GM19351 (cell line): ENCODE measurements around the gene MGAT4A.
"Not testable (repeated sequence)": the region's sequence is repeated elsewhere in the genome, so short reads cannot be mapped to it uniquely, and the experiment has no call there.

Experiments
- ATAC-seq: cut with Tn5 transposase; IDR thresholded peaks from one replicate; pipeline ENCODE4 v1.9.1; 2021; ENCODE audit warnings: mild to moderate bottlenecking, moderate library complexity; ENCODE audit not compliant: unreplicated experiment

The MGAT4A gene

DNA sequence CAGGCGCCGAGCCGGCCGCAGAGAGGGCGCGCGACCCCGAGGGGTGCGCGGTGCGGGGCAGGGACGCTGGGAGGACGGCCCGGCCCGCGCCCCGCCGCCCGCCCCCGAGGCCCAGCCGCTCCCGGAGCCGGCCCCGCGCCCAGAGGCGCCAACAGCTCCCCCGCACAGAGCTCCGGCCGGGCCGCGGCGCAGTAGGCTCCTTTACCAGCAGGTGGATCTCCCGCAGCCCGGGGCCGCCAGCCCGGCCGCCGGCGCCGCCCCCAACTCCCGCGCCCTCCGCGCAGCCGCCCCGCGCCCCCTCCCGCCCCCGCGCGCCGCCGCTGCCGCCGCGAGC is 258 bp downstream of the MGAT4A start:
- ATAC-seq, result peak; percentile 70

- no peak for ATAC-seq
These were observed 752 bp downstream of the MGAT4A start for GRCh38 chr2:98730053-98730706.

DNA sequence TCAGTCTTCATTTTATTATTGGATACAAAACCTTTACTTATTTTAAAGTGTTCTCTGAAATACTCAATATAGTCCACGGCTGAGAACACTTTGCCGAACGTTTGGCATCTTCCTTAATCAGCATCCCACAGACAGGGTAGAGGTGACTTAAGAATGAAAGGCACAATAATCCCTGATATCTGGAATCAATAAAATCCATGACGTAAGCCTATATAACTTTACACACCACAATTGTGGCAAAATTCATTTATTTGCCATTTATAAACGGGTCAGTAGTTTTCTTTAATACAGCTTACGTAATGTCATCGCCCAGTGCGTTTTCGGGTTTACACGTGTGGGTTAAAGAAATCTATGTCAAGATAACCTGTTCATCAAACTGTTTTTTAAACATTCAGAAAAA is 1.3 kb downstream of the MGAT4A start:
- ATAC-seq, result no peak

GRCh38 chr2:98728088-98728718 is 2.7 kb downstream of the MGAT4A start:
- not testable (repeated sequence) for ATAC-seq

DNA sequence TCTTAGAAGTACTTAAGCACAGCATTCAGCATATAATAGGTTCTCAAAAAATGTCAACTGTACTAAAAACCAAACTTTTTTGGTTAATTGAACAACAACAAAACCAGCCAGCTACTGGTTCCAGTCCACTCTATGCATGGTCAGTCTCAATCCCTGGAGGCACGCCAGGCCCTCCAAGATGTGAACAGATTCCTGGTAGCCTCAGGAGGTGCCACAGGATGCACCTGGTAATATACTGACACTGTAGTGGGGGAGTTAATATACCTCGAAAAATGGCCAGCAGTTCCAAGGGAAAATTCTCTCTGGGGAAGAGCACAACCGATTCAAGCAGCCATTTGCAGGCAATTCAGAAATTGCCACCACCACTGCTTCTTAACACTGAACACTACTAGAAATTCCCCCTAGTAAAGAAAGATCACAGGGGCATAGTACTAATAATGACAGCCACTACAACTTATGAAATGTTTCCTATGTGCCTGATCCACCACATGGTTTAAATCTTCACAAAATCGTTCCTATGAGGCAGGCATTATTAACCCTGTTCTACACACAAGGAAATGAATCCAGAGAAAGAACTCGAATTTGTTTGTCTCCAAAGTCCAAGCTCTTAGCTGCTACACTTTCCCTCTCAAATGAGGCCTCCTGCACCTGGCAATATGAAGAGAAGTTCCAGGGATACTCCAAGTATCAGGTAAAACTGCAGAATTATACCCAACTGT is 3.4 kb downstream of the MGAT4A start:
- no peak for ATAC-seq

DNA sequence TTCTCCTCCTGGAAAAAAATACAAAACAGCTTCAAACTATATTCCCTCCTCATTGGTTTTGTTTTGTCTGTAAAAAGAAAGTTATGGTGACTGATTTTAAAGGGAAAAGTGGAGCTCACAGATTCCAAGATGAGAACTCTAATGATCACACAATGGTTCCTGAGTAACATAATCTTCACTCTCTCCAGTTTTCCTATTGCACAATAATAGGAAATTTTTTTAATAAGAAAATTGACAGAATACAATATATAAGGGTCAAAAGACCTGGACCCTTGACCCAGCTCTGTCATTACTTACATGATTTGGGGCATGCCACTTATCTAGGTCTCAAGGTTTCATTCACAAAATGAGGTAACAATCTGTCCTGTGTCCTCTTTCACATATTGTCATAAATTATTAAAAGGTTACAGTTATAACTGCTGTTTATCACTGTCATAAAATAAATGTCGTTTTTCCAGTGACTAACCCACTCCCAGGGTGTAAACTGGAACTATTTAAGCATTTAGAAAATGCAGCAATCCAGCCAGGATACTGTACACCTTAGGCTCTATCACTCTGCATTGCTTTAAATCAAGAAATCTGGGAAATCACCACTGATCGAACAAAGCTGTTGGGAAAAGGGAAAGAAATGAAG is 4.1 kb downstream of the MGAT4A start:
- no peak for ATAC-seq

- ATAC-seq, result no peak
These were observed 4.7 kb downstream of the MGAT4A start for GRCh38 chr2:98726205-98726604.

DNA sequence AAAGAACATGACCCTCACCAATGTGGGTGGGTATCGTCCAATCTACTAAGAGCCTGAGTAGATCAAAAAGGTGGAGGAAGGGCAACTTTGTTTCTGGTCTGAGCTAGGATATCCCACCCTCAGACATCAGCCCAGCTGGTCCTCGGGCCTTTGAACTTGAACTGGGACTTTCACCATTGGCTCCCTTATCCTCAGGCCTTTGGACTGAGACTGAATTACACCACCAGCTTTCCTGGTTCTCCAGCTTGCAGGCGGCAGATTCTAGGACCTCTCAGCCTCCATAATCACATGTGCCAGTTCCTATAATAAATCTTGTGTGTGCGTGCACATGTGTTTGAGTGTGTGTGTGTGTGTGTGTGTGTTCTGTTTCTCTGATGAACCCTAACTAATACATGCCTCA is 10.6 kb downstream of the MGAT4A start:
- no peak for ATAC-seq

DNA sequence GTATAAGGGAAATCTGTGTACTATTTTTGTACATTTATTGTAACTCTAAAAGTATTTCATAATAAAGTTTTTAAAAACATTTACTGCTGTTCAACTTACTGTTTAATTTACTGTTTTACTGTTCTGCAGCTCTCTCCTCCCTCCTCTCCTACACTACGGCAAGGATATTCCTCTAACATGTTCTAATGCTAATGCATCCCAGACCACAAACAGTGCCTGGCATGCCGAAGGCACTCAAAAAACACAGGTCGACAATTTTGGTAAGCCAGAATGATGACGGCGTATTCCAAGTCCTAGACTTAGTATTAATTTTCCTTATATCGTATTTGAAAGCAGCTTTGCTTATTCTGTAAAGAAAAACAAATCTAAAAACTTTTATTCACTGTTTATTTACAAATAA is 13.3 kb downstream of the MGAT4A start:
- ATAC-seq, result no peak

DNA sequence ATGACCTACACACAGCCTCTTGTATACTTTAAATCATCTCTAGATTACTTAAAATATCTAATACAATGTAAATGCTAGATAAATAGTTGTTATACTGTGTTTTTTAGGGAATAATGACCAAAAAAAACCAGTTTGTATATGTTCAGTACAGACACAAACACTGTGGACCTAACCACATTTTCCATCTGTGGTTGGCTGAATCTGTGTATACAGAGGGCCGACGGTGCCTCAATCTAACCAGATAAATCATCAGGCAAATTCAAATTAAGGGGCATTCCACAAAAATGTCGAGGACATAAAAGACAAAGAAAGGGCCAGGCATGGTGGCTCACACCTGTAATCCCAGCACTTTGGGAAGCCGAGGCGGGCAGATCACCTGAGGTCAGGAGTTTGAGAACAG is 14.1 kb downstream of the MGAT4A start:
- no peak for ATAC-seq

GRCh38 chr2:98715812-98716451 is 15.0 kb downstream of the MGAT4A start:
- no peak for ATAC-seq

GRCh38 chr2:98713332-98714015 is 17.5 kb downstream of the MGAT4A start:
- ATAC-seq, result peak; percentile 78

DNA sequence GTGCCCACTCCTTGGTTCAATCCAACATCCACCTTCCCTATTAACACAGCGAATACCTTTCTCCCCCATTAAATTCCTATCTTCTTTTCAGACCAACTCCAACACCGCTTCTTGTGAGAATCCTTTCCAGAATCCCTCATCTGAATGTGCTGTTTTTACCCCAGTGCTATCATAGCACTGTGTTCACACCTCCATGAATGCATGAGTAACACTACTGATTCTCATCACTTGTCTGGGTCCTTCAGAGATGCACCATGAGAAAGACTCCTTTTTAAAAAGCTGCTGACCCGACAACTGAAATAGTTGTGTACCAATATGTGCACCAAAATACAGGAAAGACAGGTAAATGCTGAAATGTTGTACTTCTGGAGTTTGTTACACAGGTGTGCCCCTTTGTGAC is 18.8 kb downstream of the MGAT4A start:
- no peak for ATAC-seq

GRCh38 chr2:98711506-98711905 is 19.4 kb downstream of the MGAT4A start:
- ATAC-seq, result no peak

DNA sequence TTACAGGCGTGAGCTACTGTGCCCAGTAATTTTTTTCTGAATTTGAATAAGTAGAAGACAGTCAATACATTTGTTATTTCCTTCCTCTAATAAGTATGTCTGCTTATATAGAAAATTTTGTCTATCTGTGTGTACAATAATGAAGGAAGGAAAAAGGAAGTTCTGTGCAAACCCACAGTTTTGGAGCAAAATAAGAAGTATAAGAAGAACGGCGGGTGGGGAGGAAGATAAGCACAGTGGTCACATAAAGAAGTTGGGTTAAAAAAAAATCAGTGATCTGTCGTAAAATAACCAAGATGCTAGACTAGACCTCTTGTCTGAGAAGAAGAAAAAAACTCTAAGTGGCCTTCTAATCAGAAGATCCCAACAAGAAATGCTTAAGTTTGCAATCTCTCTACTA is 20.2 kb downstream of the MGAT4A start:
- ATAC-seq, result no peak

DNA sequence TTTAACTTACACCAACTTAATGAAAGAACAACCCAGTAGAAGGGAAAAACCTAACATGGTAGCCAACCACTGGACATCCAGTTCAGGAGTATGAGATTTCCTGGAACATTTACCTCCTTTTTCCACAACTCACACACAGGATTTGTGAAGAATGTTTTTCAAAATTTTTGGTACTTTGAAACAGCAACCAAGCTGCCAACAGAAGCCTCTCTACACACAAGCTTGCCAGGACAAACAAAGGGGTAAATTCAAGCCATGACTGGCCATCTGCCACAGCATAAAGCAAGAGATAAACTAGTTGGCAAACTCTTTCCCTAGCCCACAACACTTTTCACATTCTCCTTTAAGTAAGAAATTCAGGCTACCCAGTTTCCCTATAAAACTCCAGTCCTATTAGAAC is 21.4 kb downstream of the MGAT4A start:
- no peak for ATAC-seq

DNA sequence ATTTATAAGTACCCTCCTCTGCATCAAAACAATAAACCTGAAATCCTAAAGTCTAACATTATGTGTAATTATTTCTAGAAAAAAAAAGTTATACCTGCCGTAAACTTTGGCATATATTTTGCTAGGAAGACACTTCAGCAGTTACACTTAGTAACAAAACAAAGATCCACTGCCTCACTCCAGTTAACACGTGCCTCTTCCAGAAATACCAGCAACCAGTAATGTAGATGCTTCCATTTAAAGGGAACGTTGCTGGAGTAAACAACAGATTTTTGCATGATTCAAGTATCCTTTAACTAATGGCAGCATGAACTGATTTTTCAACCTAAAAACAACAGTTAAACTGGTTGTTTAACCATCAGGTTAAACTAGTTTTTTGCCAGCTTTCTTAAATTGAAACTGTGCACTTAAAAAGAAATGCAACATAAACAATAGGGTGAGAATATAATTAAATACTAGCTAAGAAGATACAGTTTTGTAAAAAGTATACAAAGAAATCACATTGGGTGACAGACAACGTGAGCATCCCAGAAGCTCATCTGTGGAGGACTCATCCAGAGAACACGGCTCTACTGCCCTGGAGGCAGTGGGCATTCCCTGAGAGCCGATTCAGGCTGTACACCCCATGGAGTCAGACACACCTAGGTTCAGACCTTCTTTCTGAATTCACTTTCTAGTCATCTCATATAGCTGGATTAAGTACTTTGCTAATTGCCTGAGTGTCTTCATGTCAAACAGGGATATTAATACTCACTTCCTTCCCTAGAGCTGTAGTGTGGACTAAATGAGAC is 22.3 kb downstream of the MGAT4A start:
- ATAC-seq, result no peak

DNA sequence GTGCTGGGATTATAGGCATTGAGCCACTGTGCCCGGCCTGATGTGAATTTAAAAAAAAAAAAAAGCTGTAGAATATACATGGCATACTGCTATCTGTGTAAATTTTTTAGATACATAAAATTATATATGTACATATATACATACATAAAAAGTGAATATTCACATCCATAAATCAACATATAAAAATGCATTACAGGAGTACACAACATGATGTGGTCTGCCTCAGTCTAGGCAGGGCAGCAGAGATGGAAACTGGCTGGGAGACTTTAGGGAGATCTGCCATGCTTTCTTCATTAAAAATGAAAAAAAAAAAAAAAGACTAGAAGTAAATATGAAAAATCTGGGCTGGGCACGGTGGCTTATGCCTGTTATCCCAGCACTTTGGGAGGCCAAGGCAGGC is 24.3 kb downstream of the MGAT4A start:
- no peak for ATAC-seq

DNA sequence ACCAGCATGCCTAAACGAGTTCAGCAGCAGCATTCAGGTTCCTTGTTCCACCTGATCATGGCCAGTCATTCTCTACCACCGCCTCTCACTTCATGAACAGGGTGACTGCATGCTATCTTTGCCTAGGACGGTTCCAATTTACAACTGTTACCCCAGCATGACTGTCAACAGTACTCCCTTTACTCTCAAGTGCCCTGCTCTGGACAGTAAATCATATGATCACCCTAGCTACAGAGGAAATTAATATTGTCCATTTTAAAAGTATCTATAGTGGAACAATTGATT is 25.7 kb downstream of the MGAT4A start:
- no peak for ATAC-seq
